ENCODE measurements around the gene ATL1.
"Not testable (repeated sequence)": the region's sequence is repeated elsewhere in the genome, so short reads cannot be mapped to it uniquely, and the experiment has no call there.

ATL1 gene

DNA sequence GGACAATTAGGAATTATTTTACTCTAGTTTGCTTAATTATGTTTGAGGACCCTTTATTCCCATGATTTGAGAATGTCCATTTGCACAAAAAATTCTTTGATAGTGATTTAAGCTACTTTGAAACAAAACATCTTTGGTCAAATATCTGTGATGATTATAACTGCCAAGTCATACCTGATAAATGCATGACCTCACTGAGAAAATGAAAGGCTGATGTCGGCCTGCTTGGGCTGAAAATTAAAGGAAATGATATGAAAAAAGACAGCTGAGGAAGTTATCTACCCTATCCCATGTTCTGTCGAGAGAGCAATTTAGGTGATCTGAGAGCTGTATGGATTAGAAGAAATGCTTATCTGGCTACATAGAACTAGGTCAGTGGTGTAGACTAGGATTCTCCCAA lies 43.6 kb downstream of the ATL1 start:
- no peak for DNase-seq

GRCh38 chr14:50605766-50606165 lies 45.8 kb downstream of the ATL1 start:
- DNase-seq, result no peak

DNA sequence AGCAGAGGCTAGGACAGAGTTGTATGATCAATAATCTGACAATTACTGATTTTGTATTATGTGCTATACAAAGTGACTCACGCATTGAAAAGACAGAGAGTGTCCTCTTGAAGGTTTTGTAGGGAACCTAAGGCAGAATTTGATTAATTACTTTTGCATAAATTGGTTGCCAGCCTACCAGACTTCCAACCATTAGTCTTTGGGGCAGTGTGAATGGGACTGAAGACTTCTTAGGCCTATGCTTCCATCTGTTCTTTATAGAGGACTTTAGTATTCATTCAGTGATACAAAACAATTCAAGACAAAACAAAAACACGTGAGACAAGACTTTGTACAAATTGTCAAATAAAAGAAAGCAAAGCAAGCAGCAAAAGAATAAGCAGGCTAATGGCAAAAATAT lies 46.5 kb downstream of the ATL1 start:
- no peak for DNase-seq

DNA sequence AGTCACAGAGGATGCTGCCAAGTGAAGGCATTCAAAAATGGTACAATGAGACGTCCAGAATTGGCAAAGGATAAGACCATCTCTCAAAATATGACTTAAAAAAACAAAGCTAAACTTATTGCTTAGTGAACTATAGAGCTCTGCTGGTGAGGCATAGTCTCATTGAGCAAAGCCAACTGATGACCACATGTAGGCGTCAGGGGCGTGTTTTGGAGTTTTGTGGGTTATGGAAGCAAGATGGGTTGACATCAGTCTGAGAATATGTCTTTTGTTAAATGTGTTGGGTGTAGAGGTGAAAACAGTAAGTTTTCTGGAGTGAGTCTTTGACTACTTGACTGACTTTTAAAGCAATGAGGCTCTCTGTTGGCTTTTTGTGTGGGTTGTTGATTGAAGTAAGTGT lies 47.2 kb downstream of the ATL1 start:
- DNase-seq, result peak; percentile 12

DNA sequence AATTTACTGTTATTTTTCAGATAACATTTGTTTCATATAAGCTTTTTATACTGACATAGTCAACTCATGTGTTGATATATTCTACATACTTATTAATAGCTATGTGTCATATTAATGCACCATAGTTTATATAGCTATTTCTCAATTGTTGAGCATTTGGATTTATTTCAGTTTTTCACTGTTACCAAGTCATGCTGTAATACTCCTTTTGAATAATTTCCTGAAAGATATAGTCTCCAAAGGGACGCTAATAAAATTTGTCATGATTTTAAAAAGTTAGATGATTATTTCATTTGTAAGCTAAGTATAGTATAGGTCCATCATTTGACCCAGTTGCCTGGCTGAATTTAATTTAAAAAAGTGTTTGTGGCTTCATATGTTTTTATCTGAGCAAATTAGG lies 47.8 kb downstream of the ATL1 start:
- no peak for DNase-seq

GRCh38 chr14:50608302-50608851 lies 48.4 kb downstream of the ATL1 start:
- DNase-seq, result no peak

GRCh38 chr14:50610465-50610864 lies 50.5 kb downstream of the ATL1 start:
- no peak for DNase-seq

GRCh38 chr14:50612806-50613205 lies 52.9 kb downstream of the ATL1 start:
- DNase-seq, result no peak

GRCh38 chr14:50615056-50615455 lies 55.1 kb downstream of the ATL1 start:
- no peak for DNase-seq

DNA sequence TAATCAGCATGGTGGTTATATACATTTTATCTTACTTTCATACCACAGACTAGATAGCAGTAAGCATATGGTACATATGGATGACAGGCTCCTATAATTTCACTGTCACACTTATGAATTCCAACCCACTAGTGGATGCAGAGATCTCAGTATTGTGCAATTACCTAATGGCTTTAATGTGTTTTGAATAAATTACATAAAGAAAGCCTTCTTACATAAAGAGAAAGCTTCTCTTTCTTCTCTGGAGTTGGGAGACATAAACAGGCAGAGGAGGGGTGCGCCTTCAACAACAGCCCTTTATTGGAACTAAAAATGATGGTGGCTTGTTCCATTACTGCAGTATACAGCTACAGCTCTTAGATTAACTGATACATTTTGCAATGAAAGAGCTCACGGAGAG lies 55.6 kb downstream of the ATL1 start:
- DNase-seq, result no peak

GRCh38 chr14:50616275-50616674 lies 56.3 kb downstream of the ATL1 start:
- no peak for DNase-seq

- peak; percentile 32 for DNase-seq
Measured at GRCh38 chr14:50619569-50620141, 59.7 kb downstream of the ATL1 start.

DNA sequence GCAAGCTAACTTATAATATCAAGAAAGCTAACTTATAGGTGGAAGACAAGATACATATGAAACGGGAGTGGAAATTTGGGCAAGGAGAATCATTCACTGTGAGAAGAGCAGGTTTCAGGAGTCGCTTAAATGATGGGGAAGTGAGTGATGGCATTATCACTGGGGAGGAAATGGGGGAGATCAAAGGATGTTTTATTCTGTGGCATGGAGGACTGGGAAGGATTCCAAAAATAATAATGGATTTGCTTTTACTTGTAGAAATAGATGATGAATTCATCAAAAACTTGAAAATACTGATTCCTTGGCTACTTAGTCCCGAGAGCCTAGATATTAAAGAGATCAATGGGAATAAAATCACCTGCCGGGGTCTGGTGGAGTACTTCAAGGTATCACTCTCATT lies 60.4 kb downstream of the ATL1 start:
- no peak for DNase-seq

DNA sequence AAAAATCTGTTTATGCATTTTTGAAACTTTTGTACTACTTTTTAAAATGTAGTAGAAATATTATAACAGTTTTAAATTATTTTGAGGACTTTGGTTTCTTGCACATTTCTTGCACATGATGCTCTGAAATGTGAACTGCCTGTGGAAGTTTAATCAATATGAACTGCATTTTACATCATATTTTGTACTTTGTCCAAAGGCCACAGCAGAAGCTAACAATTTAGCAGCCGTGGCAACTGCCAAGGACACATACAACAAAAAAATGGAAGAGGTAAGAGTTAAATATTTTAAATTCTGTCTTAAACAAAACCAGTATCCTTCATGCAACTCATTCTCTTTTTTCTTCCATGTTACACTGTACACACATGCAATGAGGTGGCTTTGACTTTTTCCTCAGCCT lies 63.0 kb downstream of the ATL1 start:
- DNase-seq, result no peak

DNA sequence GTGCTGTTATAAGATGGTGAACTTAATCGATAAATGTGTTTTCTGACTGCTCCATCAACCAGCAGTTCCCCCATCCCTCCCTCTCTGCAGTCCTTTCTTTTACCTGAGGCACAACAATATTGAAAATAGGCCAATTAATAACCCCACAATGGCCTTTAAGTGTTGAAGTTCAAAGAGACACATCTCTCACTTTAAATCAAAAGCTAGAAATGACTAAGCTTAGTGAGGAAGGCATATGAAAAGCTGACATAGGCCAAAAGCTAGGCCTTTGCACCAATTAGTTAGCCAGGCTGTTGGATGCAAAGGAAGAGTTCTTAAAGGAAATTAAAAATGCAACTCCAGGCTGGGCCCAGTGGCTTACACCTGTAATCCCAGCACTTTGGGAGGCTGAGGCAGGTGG lies 64.5 kb downstream of the ATL1 start:
- DNase-seq, result peak; percentile 35

GRCh38 chr14:50624947-50625346 lies 65.0 kb downstream of the ATL1 start:
- DNase-seq, result not testable (repeated sequence)

DNA sequence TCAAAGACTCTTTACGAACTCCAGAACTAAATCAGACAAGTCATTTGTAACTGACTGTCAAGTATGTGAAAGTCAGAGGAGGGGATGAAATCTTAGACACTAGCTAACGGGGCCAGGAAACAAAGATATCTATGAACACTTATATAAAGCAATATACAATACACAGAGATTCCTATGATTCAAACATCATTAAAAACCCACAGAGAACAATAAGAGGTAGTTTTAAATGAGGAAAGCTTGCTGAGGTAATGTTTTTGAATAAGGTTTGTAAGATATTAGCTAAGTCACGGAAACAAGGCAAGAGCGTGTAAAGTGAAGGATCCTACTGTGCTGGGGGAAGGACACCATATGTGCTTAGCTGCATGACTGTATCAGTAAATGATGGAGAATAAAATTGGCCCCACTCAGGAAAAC lies 71.5 kb downstream of the ATL1 start:
- DNase-seq, result no peak

DNA sequence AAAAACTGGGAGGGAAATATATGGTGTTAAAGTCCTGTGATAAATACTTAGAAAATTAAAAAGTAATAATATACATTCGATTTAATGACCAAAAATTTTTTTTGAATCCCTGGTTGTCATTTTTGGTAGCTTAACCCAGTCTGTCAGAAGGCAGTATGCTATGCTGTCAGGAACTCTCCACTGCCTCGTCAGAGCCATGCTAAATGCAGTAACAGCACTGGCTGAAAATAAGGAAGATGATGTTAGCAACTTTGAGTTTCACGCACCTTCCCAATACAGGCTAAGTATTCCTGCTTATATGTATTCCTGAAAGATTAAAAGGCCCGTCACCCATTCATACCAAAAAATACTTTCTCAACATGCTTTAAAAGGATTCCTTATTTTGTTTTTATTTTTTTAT lies 74.0 kb downstream of the ATL1 start:
- no peak for DNase-seq

- no peak for DNase-seq
Measured at GRCh38 chr14:50635141-50635540, 75.2 kb downstream of the ATL1 start.

DNA sequence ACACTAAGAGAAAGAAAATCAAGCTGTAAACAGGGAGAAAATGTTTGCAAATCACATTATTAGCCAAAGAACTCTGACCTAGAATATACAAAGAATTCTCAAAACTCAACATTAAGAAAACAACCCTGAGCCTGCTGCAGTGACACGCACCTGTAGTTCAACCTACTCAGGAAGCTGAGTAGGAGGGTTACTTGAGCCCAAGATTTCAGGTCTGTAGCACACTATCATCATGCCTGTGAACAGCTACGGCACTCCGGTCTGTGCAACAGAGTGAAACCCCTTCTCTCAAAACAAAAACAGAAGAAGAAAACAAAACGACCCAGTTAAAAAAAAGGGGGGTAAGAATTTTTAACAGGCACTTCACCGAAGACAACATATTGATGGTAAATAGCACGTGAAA lies 87.3 kb downstream of the ATL1 start:
- no peak for DNase-seq

- DNase-seq, result no peak
Measured at GRCh38 chr14:50647753-50648152, 87.8 kb downstream of the ATL1 start.

- DNase-seq, result no peak
Measured at GRCh38 chr14:50649691-50650090, 89.7 kb downstream of the ATL1 start.

GRCh38 chr14:50656776-50657175 lies 96.8 kb downstream of the ATL1 start:
- DNase-seq, result no peak

DNA sequence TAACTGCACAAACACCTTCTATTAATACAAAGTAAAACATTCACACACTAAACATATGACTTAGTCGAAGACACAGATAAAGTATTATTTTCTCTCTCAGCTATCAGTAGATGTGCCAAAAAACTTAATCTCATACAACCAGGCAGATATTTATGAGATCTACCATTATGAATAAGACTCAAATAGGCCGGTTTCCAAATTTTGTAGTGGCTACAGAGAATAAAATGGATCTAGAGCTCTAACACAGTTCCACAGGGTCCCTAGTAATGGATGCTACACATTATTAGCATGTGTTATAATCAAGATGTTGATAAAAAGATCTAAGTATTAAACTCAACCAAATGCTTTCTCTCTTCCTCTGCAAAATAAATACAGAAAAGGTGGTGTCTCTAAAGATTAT lies 97.8 kb downstream of the ATL1 start:
- no peak for DNase-seq

DNA sequence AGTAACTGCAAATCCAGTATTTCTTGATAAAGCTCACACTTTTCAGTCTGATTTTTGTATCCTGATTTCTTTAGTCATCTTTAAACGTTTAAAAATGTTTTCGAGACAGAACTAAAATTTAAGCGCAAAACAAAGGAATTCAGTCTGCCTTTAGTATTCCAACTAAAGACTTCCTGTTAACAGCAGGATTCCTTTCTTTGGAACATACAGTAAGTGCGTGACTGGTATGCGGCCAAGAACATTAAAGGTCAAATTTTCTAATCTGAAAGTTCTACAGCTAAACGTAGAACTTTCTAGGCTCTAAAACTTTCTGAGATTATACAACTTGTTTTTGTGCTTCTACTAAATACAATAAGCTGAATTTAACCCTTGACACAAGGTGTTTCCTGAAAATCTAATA lies 98.3 kb downstream of the ATL1 start:
- DNase-seq, result no peak
